Endothelial cell of coronary artery (primary cell): ENCODE measurements around the gene CLHC1. TPM values are rescaled to one million over a fixed set of nuclear protein-coding genes. Genes with fewer than 3 reads are reported as not detected.

Source experiments
- total RNA-seq: library from RNA; depleted of rRNA; stranded (reverse); fragments of >200 nt; gene quantifications from 2 replicates; pipeline ENCODE4 v1.2.3, GENCODE V29; 2014

The CLHC1 gene
- total RNA-seq: 5.2 and 11.3 TPM in 2 replicates

GRCh38 chr2:55232084-55232862 is at the start of gene CLHC1, which contains the start of gene RPS27A:
TSS of gene CLHC1 (minus strand) at chr2:55232293. CDS start at chr2:55222411, 9,882 bp downstream.
TSS of gene RPS27A (plus strand) at chr2:55232688. CDS start at chr2:55232825, 137 bp downstream.

GRCh38 chr2:55268907-55269644 is 37.0 kb upstream of the CLHC1 start, which contains the start of gene MTIF2:
TSS of gene MTIF2 (minus strand) at chr2:55269231. CDS start at chr2:55263858, 5,373 bp downstream.

Other genes with a start within 250 kb of the CLHC1 start
- 145 and 390 TPM in 2 replicates for gene RTN4, start 181.8 kb downstream of the CLHC1 start, total RNA-seq
- 975 and 1,075 TPM in 2 replicates for gene RPS27A, start 395 bp upstream of the CLHC1 start, total RNA-seq
- gene MTIF2, start 36.9 kb upstream of the CLHC1 start, total RNA-seq: 32.8 and 37.5 TPM in 2 replicates
- 37.3 and 38.6 TPM in 2 replicates for gene CCDC88A, start 187.6 kb upstream of the CLHC1 start, total RNA-seq